ENCODE measurements around the gene FCER1G. TPM values are rescaled to one million over a fixed set of nuclear protein-coding genes. Genes with fewer than 3 reads are reported as not detected.

The FCER1G gene
- total and polyA plus RNA-seq, 2 of the 8 experiments (the other 6 are each of a cell fraction or from before 2014, with no cell fraction given) = 1.6 TPM; not detected in 1

GRCh38 chr1:161218301-161219077, 3.4 kb downstream of the FCER1G start:
- Histone ChIP-seq H3K4me3 (ENCODE audit: extremely low read depth in 1 of 4, insufficient read depth in 2 of 4, low read depth in 3 of 4, low read length in 4 of 4) (no peak overlapping the region), H3K36me3 (ENCODE audit: control insufficient read depth in 2 of 4, insufficient read depth in 4 of 4, low read length in 3 of 4) (peaks cover 7 to 11% (median 9%) of the 10 kb centered on the region in 4 experiments; a peak in 7 of 8 replicates), H3K14ac (ENCODE audit: insufficient read length) (no peak overlapping the region), H2AK5ac (ENCODE audit: low read depth, low read length) (no peak overlapping the region), H3K4ac (replicated peaks; ENCODE audit: insufficient read length, low read depth, low read length) (no peak overlapping the region), H4K20me1 (replicated peaks in 1 of 2; ENCODE audit: control insufficient read depth in 1 of 2, insufficient read depth in 2 of 2, low read length in 2 of 2) (peaks cover 0 to 2% of the 10 kb centered on the region in 2 experiments), H3K23me2 (ENCODE audit: low read depth, low read length) (no peaks in the 10 kb centered on the region), H3K18ac (ENCODE audit: extremely low read depth, low read length) (no peak overlapping the region), H4K8ac (ENCODE audit: extremely low read depth, insufficient read depth, low read length) (no peak overlapping the region), H3K9ac (replicated peaks in 1 of 4; ENCODE audit: extremely low read depth in 1 of 4, low read depth in 3 of 4, low read length in 3 of 4) (no peak overlapping the region; a peak in 1 of 7 replicates), H2AFZ (ENCODE audit: low read length) (no peak overlapping the region), H3K79me2 (ENCODE audit: control insufficient read depth in 1 of 2, insufficient read depth in 2 of 2, low read length in 2 of 2) (no peaks in the 10 kb centered on the region), H4K91ac (replicated peaks; ENCODE audit: insufficient read length, low read length) (peak overlapping the region; percentile 56), H3K4me1 (replicated peaks in 1 of 4; ENCODE audit: control insufficient read depth in 3 of 4, insufficient read depth in 4 of 4, low read length in 3 of 4) (peaks cover 0 to 13% (median 0%) of the 10 kb centered on the region in 4 experiments; a peak in 3 of 7 replicates), H2BK15ac (ENCODE audit: low read length) (0 out of 2 replicates have a peak overlapping the region, but pooled peaks have one; percentile 61), H4K5ac (ENCODE audit: insufficient read length, low read depth, low read length) (no peak overlapping the region), H3K27me3 (replicated peaks in 1 of 4; ENCODE audit: control insufficient read depth in 3 of 4, extremely low read depth in 1 of 4, insufficient read depth in 3 of 4, low read length in 3 of 4) (0 out of 7 replicates have a peak, but pooled peaks cover 0 to 2% (median 0%) of the 10 kb centered on the region in 4 experiments), H2BK20ac (ENCODE audit: low read length) (no peak overlapping the region), H3K4me2 (ENCODE audit: insufficient read depth in 1 of 2, low read depth in 2 of 2, low read length in 2 of 2) (peak overlapping the region in 1 of 2 experiments; percentile 8; a peak in 1 of 4 replicates), H3K79me1 (ENCODE audit: low read depth, low read length) (no peaks in the 10 kb centered on the region), H2BK5ac (ENCODE audit: low read depth, low read length) (no peak overlapping the region; the same call in 1 of the 2 replicates), H3K56ac (replicated peaks; ENCODE audit: insufficient read length, low read depth, low read length) (no peak overlapping the region), H3K23ac (ENCODE audit: insufficient read length) (no peak overlapping the region), H2BK12ac (ENCODE audit: low read depth, low read length) (no peak overlapping the region), H3K27ac (ENCODE audit: low read depth, low read length) (no peak overlapping the region), H3K9me3 (ENCODE audit: insufficient read depth in 2 of 2, low read depth in 1 of 2, low read length in 1 of 2) (no peaks in the 10 kb centered on the region), H2BK120ac (replicated peaks; ENCODE audit: low read depth, low read length) (no peak overlapping the region)
- POLR2A ChIA-PET (ENCODE audit: partially characterized antibody) = interaction anchor here (1.1 to 9.9 kb wide), 4 partner anchors 11 to 19 kb away, joined by 3 to 82 read pairs (median 4); partner anchors contain the start of genes ADAMTS4 and NDUFS2
- CTCF ChIA-PET (ENCODE audit: partially characterized antibody) = interaction anchor here (1.4 to 23.7 kb wide), 8 partner anchors 10 to 164 kb away, joined by 3 to 427 read pairs (median 46); partner anchors contain the start of genes ADAMTS4, NDUFS2 and TOMM40L
- DNase-seq (ENCODE audit: low read depth in 1 of 2, low spot score in 2 of 2) (no peak), FAIRE-seq (no peak)
- TF ChIP-seq JUN (IDR thresholded peaks at IDR 0.05; ENCODE audit: low read depth, low read length) (no peak), SIX5 (IDR thresholded peaks at IDR 0.05; ENCODE audit: low read depth, low read length) (no peak), RXRA (IDR thresholded peaks at IDR 0.05; ENCODE audit: insufficient read depth, low read depth, low read length) (no peak), TBP (IDR thresholded peaks at IDR 0.05; ENCODE audit: low read depth, low read length) (no peak), EP300 (IDR thresholded peaks at IDR 0.05; ENCODE audit: borderline replicate concordance in 1 of 2, low read depth in 2 of 2, low read length in 2 of 2) (no peak)
- 86% methylated on average over 7 of the region's 8 CpGs; no CpG with 5 or more reads in 1 of the 2 experiments for WGBS, 2 experiments (ENCODE audit: extremely low coverage in 1 of 2, insufficient coverage in 1 of 2, insufficient read length in 1 of 2, insufficient replicate concordance in 2 of 2, low coverage in 1 of 2, low lambda C conversion rate in 2 of 2, missing lambda C conversion rate in 1 of 2)
